GM19238 (cell line): ENCODE measurements around the gene ANKIB1.
"Not testable (repeated sequence)": the region's sequence is repeated elsewhere in the genome, so short reads cannot be mapped to it uniquely, and the experiment has no call there.

ENCODE experiments used
- DNase-seq: peaks from one replicate; pipeline ENCODE4 v3.0.0; 2011; ENCODE audit warnings: low spot score; ENCODE audit not compliant: insufficient read length

Gene ANKIB1

DNA sequence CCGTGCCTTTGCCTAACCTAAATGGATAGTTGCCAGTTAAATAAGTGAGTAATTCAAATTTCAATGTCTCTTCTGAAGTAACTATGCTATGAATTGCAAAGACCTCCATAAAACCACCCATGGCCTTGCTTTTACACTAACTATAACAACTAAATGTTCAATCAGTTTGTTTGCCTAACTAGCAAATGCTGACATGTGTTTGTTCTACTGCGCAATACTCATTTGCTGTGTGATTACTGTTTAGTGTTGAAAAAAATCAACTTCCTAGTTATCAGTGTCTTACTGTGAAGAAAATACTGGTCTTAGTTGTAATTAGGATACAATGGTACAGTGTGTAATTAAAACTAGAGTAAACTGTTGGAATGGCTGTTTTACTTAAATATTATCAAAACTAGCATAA is 154.2 kb downstream of the ANKIB1 start:
- no peak for DNase-seq

DNA sequence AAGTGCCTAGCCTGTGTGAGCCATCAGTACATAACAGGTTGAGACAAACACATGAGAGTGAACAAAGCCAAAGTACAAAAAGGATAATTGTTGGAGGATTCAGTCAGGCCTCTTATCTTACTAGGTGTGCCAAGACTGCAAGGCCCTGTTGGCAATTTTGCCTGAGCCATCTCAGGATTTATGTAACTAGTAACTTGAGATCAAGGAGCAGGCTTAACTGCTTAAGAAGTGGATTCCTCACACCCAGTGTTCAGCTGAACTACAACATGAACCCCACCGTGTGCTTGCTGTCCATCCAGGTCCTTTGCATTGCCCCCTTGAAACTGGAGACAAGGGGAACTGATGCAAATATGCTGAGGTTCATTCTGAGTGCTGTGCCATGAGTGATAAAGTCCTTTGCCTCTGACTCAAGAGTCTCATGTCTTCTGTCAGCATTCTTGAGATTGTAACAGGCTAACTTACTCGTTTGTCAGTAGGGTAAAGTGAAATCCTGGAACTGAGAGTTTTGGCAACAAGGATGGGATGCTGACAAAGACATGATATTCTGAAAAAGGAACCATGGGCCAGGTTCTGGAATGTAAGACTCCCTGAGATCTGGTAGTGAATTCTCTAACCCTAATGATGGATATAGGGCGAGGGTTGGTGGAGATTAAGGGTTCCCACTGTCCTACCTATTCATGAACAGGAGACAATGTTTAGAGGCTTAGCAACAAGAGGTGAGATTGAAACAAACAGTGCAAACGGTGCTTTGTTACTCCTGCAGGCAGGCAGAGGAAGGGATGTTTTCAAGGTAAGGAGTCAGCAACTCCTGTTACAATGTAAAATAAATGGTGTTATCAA is 157.4 kb downstream of the ANKIB1 start:
- DNase-seq: no peak

DNA sequence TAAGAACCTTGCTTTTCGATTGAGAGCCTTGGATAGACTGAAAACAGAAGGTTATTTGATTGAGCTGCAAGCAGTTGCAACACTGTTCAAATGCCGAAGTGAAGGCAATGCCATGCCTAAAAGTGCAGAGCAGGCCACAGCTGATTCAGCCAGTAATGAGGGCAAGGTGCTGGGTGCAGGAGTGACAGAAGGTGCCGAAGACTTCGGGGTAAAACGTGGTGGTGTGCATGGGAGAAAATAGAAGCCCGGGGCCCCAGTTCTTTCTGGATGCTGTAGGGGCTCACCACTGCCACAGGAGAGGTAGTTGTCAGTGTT is 157.9 kb downstream of the ANKIB1 start:
- no peak for DNase-seq

GRCh38 chr7:92404170-92404614 is 158.4 kb downstream of the ANKIB1 start:
- no peak for DNase-seq

- no peak for DNase-seq
Observed at GRCh38 chr7:92409357-92409756, 163.6 kb downstream of the ANKIB1 start.

DNA sequence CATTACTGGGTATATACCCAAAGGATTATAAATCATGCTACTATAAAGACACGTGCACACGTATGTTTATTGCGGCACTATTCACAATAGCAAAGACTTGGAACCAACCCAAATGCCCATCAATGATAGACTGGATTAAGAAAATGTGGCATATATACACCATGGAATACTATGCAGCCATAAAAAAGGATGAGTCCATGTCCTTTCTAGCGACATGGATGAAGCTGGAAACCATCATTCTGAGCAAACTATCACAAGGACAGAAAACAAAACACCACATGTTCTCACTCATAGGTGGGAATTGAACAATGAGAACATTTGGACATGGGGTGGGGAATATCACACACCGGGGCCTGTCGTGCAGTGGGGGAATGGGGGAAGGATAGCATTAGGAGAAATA is 164.4 kb downstream of the ANKIB1 start:
- not testable (repeated sequence) for DNase-seq

DNA sequence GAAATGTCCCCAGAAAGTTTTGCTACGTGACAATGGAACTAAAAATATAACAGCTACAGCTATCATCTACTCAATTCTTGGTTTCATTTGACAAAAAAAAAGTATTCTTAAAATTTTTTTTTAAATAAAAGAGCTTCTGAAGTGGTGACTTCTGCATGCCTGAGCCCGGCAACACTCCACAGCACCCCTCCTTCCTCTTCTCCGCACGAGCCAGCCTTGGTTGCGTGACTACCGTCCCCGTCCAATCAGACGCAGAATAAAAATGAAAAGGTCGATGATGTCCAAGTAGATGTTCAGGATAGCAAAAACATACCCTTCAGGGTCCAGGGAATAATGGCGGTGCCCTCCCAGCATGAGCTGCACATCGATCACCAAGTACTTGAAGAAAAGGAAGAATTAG is 167.0 kb downstream of the ANKIB1 start:
- DNase-seq: no peak

DNA sequence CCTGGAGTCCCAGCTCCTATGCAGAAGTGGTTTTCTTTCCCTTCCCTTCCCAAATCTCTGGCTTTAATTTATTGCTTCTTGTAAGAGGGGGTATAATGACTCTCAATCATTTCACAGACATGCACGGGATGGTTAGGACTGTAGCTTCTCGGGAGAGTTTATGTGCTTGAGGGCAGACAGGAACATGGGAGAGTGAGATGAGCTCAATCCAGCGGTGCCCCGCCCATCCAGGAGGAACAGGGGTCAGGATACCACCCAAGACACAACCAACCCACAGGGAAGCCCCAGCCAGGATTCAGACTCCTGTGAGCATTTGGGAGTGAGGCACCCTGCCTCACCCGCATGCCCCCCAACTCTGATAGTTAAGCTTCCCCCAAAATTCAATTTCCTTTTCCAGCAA is 167.8 kb downstream of the ANKIB1 start:
- no peak for DNase-seq

- DNase-seq: no peak
Observed at GRCh38 chr7:92415225-92415624, 169.5 kb downstream of the ANKIB1 start.

DNA sequence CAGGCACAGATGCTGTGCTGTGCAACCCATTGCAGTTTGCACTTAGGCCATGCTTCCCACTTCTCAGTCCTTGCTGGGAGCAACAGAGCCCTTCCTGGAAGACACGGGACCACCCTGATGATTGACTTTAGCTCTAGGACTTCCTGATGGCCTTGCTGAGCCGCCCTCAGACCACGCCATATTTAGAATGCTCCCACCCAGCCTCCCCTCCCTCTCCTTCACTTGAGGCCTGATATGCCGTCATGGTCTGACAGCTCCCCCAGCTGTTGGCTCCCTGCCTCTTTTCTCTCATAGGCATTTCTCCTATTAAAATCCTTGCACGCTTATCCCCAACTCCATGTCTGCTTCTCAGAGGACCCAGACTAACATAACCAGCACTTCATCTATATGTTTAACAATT is 172.1 kb downstream of the ANKIB1 start:
- DNase-seq: no peak

DNA sequence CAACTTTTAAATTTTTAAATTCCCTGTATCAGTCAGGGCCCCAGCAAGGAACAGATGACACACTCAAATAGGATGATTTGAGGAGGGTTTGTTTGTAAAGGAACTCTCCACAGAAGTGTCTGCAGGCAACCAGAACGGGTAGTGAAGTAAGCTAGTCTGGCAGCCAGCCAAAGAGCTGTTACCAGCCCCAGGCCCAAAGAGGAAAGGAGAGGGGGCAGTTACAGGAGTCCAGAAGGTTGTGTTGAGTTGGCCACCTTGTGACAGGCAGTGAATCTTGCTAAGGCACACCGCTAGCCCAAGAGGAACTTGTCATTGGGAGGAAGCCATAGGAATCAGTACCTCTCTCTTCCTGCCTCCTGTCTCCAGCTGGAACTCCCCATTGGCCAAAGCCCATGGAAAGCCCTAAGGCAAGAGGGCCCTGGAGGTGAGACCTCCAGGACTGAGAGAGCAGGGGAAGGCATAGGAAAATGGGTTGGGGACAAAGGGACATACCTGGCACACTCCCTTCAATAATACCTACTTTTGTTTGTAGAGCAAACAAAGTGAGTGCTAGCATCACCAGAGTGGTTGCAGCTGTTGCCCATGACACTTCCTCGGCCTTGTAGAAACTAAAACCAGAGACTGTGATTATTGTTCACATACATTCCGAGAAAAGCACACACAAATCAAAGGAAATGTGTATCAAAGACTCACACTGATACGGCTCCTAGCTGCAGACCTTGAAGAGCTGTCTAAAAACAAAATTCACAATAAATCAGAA is 176.1 kb downstream of the ANKIB1 start:
- no peak for DNase-seq

DNA sequence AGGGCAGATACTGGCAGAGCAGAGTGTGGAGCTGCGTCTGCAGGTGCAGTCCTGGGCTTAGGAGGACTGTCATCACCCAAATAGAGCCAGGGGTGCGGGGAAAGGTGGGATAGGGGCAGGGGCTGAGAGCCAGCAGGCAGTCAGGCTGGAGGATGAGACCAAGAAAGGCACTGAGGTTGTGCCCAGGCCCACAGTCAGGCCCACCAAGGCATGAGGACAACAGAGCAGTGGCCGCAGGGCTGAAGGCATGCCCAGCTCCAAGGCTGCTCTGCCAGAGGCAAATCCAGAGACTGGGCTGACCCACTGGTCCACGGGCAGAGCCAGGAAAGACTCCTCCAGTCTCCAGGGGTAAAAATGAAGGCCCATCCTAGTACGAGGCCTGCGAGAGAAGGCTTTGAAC is 177.2 kb downstream of the ANKIB1 start:
- no peak for DNase-seq

DNA sequence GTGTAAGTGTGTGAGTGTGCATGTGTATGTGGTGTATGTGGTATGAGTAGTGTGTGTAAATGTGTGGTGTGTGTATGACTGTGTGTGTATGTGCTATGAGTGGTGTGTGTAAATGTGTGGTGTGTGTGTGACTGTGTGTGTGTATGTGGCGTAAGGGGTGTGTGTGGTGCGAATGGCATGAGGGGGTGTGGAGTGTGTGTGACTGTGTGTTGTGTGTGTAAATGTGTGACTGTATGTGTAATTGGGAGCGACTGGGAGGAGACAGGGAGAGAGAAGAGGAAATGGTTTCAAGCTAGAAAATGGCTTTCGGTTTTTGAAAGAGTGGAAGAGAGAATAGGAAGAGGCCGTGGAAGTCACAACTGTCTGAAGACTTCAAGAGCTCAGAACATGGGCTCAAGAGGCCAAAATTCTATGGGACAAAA is 177.9 kb downstream of the ANKIB1 start:
- no peak for DNase-seq

DNA sequence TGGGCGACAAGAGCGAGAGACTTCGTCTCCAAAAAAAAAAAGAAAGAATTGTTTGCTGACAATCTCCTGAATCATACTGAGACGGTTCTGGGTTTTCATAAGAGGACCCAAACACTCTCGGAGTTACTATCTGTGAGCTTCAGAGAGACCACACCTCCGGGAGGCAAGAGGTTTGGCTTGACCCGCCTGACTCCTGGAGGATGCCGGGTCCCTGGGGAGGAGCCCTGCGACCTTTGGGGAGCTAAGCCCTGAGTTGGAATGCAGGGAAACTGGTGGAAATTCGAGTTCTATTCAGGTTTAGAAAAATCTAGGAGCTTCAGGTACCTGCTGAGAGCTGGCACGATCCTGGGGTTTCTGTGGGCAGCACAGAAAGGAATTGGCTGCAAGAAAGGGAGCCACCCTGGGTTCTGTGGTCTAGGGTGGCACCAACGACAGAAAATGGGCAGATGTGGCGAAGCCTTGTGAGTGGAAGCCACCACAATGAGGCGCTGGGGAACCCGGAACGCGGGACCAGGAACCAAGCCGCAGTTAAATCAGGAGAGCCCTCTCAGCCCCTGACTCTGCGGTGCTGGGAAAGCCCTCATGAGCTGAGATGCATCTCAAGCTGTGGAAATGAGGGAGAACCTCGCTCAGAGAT is 179.7 kb downstream of the ANKIB1 start:
- no peak for DNase-seq

GRCh38 chr7:92427193-92427592 is 181.4 kb downstream of the ANKIB1 start:
- DNase-seq: no peak

GRCh38 chr7:92432299-92432946 is 186.6 kb downstream of the ANKIB1 start:
- DNase-seq: no peak

GRCh38 chr7:92433019-92433418 is 187.2 kb downstream of the ANKIB1 start:
- DNase-seq: no peak

GRCh38 chr7:92435542-92435941 is 189.8 kb downstream of the ANKIB1 start:
- no peak for DNase-seq

GRCh38 chr7:92436612-92437445 is 191.1 kb downstream of the ANKIB1 start:
- DNase-seq: no peak

GRCh38 chr7:92437956-92438491 is 192.2 kb downstream of the ANKIB1 start:
- no peak for DNase-seq

GRCh38 chr7:92442720-92443119 is 196.9 kb downstream of the ANKIB1 start:
- not testable (repeated sequence) for DNase-seq
